Fibroblast of skin of right biceps (primary cell): ENCODE data around the gene CTPS2.
A peak's percentile ranks its signal among the peaks of the same experiment; 100 is the strongest.
"Not testable (repeated sequence)": the region's sequence is repeated elsewhere in the genome, so short reads cannot be mapped to it uniquely, and the experiment has no call there.

ENCODE experiments used
- DNase-seq: peaks from one replicate; pipeline ENCODE4 v3.0.0-alpha.2; 2013

Gene CTPS2

GRCh38 chrX:16651391-16652024 lies 61.0 kb downstream of the CTPS2 start:
- DNase-seq, result no peak

GRCh38 chrX:16649858-16650257 lies 62.6 kb downstream of the CTPS2 start, which contains the start of gene S100G:
TSS of gene S100G (plus strand) at chrX:16650158. CDS start at chrX:16651007, 849 bp downstream.
- DNase-seq, result no peak

GRCh38 chrX:16646366-16647138 lies 65.9 kb downstream of the CTPS2 start:
- DNase-seq, result no peak

- DNase-seq, result peak; percentile 86
Observed at GRCh38 chrX:16643176-16643575, 69.3 kb downstream of the CTPS2 start.

- DNase-seq, result no peak
Observed at GRCh38 chrX:16640823-16641222, 71.6 kb downstream of the CTPS2 start.

GRCh38 chrX:16639966-16640365 lies 72.5 kb downstream of the CTPS2 start:
- no peak for DNase-seq

GRCh38 chrX:16638533-16638932 lies 73.9 kb downstream of the CTPS2 start:
- no peak for DNase-seq

- no peak for DNase-seq
Observed at GRCh38 chrX:16635596-16635995, 76.9 kb downstream of the CTPS2 start.

GRCh38 chrX:16635040-16635439 lies 77.4 kb downstream of the CTPS2 start:
- no peak for DNase-seq

GRCh38 chrX:16633754-16634153 lies 78.7 kb downstream of the CTPS2 start:
- peak; percentile 63 for DNase-seq

- DNase-seq, result no peak
Observed at GRCh38 chrX:16629909-16630308, 82.6 kb downstream of the CTPS2 start.

GRCh38 chrX:16628946-16629595 lies 83.4 kb downstream of the CTPS2 start:
- peak; percentile 55 for DNase-seq

GRCh38 chrX:16628511-16628910 lies 84.0 kb downstream of the CTPS2 start:
- DNase-seq, result peak; percentile 55

- DNase-seq, result no peak
Observed at GRCh38 chrX:16619024-16619423, 93.4 kb downstream of the CTPS2 start.

GRCh38 chrX:16618422-16618821 lies 94.0 kb downstream of the CTPS2 start:
- no peak for DNase-seq

GRCh38 chrX:16617382-16617781 lies 95.1 kb downstream of the CTPS2 start:
- DNase-seq, result no peak

- no peak for DNase-seq
Observed at GRCh38 chrX:16612257-16612897, 100.1 kb downstream of the CTPS2 start.

- not testable (repeated sequence) for DNase-seq
Observed at GRCh38 chrX:16610654-16611053, 101.8 kb downstream of the CTPS2 start.

- peak; percentile 87 for DNase-seq
Observed at GRCh38 chrX:16610121-16610621, 102.3 kb downstream of the CTPS2 start.

- no peak for DNase-seq
Observed at GRCh38 chrX:16606142-16606720, 106.2 kb downstream of the CTPS2 start.

GRCh38 chrX:16604337-16604736 lies 108.1 kb downstream of the CTPS2 start:
- DNase-seq, result no peak

- peak; percentile 29 for DNase-seq
Observed at GRCh38 chrX:16603822-16604221, 108.6 kb downstream of the CTPS2 start.

GRCh38 chrX:16603235-16603634 lies 109.2 kb downstream of the CTPS2 start:
- not testable (repeated sequence) for DNase-seq
